Stimulated activated naive CD8-positive, alpha-beta T cell treated with anti-CD3 and anti-CD28 coated beads, Interleukin-15, amount 100 ng/mL, for 72 hours (primary cell): ENCODE measurements around the gene SNTA1.
"Not testable (repeated sequence)": the region's sequence is repeated elsewhere in the genome, so short reads cannot be mapped to it uniquely, and the experiment has no call there.

Experiments used
- ATAC-seq: fragments of 150-1000 bp; cut with Tn5 transposase; 2 replicates; pipeline ENCODE4 v1.10.0; 2021; ENCODE audit warnings: mild to moderate bottlenecking, moderate library complexity
- DNase-seq, 2 donors: peaks; one replicate each; pipeline ENCODE4 v3.0.0; 2021 to 2022
- H3K27ac Mint-ChIP-seq, 2 donors: one replicate each; pipeline ENCODE4 v1.8.0; 2022; ENCODE audit warnings: mild to moderate bottlenecking in 2 of 2, mixed read lengths in 2 of 2, moderate library complexity in 2 of 2
- H3K27me3 Mint-ChIP-seq: one replicate; pipeline ENCODE4 v1.8.0; 2022; ENCODE audit warnings: mixed read lengths
- H3K4me1 Mint-ChIP-seq: one replicate; pipeline ENCODE4 v1.8.0; 2022; ENCODE audit warnings: mild to moderate bottlenecking, mixed read lengths
- H3K4me3 Mint-ChIP-seq, 2 donors: one replicate each; pipeline ENCODE4 v1.8.0; 2022; ENCODE audit warnings: mild to moderate bottlenecking in 2 of 2, mixed read lengths in 2 of 2, moderate library complexity in 1 of 2
- H3K9me3 Mint-ChIP-seq, 2 donors: one replicate each; pipeline ENCODE4 v1.8.0; 2022; ENCODE audit warnings: mixed read lengths in 2 of 2

Gene SNTA1

GRCh38 chr20:33393609-33394008 is 50.0 kb downstream of the SNTA1 start:
- ATAC-seq (no peak), DNase-seq (no peak)
- peaks cover 23% of the 10 kb centered on the region for H3K4me1 Mint-ChIP-seq
- no peaks in the 10 kb centered on the region for H3K27me3 Mint-ChIP-seq
- H3K9me3 Mint-ChIP-seq = no peaks in the 10 kb centered on the region
- H3K4me3 Mint-ChIP-seq = no peak overlapping the region
- no peak overlapping the region for H3K27ac Mint-ChIP-seq

GRCh38 chr20:33391722-33392415 is 51.7 kb downstream of the SNTA1 start:
- ATAC-seq = no peak
- Mint-ChIP-seq H3K27me3 (no peaks in the 10 kb centered on the region), H3K27ac (peak overlapping the region in 1 of 2 donors; percentile 9), H3K4me1 (peaks cover 10% of the 10 kb centered on the region), H3K4me3 (no peak overlapping the region), H3K9me3 (no peaks in the 10 kb centered on the region)
- DNase-seq = no peak

GRCh38 chr20:33389326-33389725 is 54.2 kb downstream of the SNTA1 start:
- DNase-seq, H3K27me3 Mint-ChIP-seq, H3K9me3 Mint-ChIP-seq, ATAC-seq, H3K4me3 Mint-ChIP-seq, H3K4me1 Mint-ChIP-seq, H3K27ac Mint-ChIP-seq: not testable (repeated sequence)

- ATAC-seq = no peak
- H3K27ac Mint-ChIP-seq = no peak overlapping the region
- no peaks in the 10 kb centered on the region for H3K4me1 Mint-ChIP-seq
- H3K9me3 Mint-ChIP-seq = no peaks in the 10 kb centered on the region
- no peak for DNase-seq
- H3K4me3 Mint-ChIP-seq = no peak overlapping the region
- no peaks in the 10 kb centered on the region for H3K27me3 Mint-ChIP-seq
These were observed 55.3 kb downstream of the SNTA1 start for GRCh38 chr20:33388268-33388667.

- no peak for ATAC-seq
- no peaks in the 10 kb centered on the region for H3K4me1 Mint-ChIP-seq
- H3K27ac Mint-ChIP-seq = no peak overlapping the region
- no peak overlapping the region for H3K4me3 Mint-ChIP-seq
- no peak for DNase-seq
- H3K27me3 Mint-ChIP-seq = no peaks in the 10 kb centered on the region
- no peaks in the 10 kb centered on the region for H3K9me3 Mint-ChIP-seq
These were observed 56.4 kb downstream of the SNTA1 start for GRCh38 chr20:33387177-33387576.

GRCh38 chr20:33386673-33387072 is 56.9 kb downstream of the SNTA1 start:
- Mint-ChIP-seq H3K4me1 (no peaks in the 10 kb centered on the region), H3K4me3 (no peak overlapping the region), H3K9me3 (no peaks in the 10 kb centered on the region), H3K27me3 (no peaks in the 10 kb centered on the region), H3K27ac (no peak overlapping the region)
- ATAC-seq (no peak), DNase-seq (no peak)

GRCh38 chr20:33377366-33377765 is 66.2 kb downstream of the SNTA1 start:
- Mint-ChIP-seq H3K27me3 (no peaks in the 10 kb centered on the region), H3K4me3 (no peak overlapping the region), H3K27ac (no peak overlapping the region), H3K4me1 (peaks cover 9% of the 10 kb centered on the region), H3K9me3 (no peaks in the 10 kb centered on the region)
- no peak for DNase-seq
- ATAC-seq = no peak

GRCh38 chr20:33373735-33374605 is 69.6 kb downstream of the SNTA1 start:
- no peak overlapping the region for H3K4me3 Mint-ChIP-seq

GRCh38 chr20:33372993-33373441 is 70.5 kb downstream of the SNTA1 start:
- H3K4me1 Mint-ChIP-seq = peaks cover 19% of the 10 kb centered on the region
- no peak overlapping the region for H3K4me3 Mint-ChIP-seq
- no peak for DNase-seq
- no peak for ATAC-seq
- no peak overlapping the region for H3K27ac Mint-ChIP-seq
- no peaks in the 10 kb centered on the region for H3K27me3 Mint-ChIP-seq
- no peaks in the 10 kb centered on the region for H3K9me3 Mint-ChIP-seq

More at GRCh38 chr20:33373735-33374605, 69.6 kb downstream of the SNTA1 start:
- no peak for DNase-seq
- ATAC-seq = no peak
- Mint-ChIP-seq H3K27me3 (no peaks in the 10 kb centered on the region), H3K4me1 (peaks cover 19% of the 10 kb centered on the region), H3K9me3 (no peaks in the 10 kb centered on the region), H3K27ac (peak overlapping the region in 1 of 2 donors; percentile 3)

GRCh38 chr20:33370291-33370690 is 73.3 kb downstream of the SNTA1 start:
- DNase-seq = no peak

GRCh38 chr20:33362898-33363297 is 80.7 kb downstream of the SNTA1 start:
- peak overlapping the region in 1 of 2 donors; percentile 49 for H3K27ac Mint-ChIP-seq

More at GRCh38 chr20:33370291-33370690, 73.3 kb downstream of the SNTA1 start:
- Mint-ChIP-seq H3K9me3 (no peaks in the 10 kb centered on the region), H3K4me1 (peaks cover 19% of the 10 kb centered on the region), H3K4me3 (no peak overlapping the region), H3K27me3 (no peaks in the 10 kb centered on the region), H3K27ac (no peak overlapping the region)
- peak; percentile 71 for ATAC-seq

GRCh38 chr20:33359399-33360261 is 83.9 kb downstream of the SNTA1 start:
- H3K27me3 Mint-ChIP-seq = no peaks in the 10 kb centered on the region
- no peaks in the 10 kb centered on the region for H3K4me1 Mint-ChIP-seq
- DNase-seq (no peak), ATAC-seq (no peak)
- no peaks in the 10 kb centered on the region for H3K9me3 Mint-ChIP-seq
- no peak overlapping the region for H3K4me3 Mint-ChIP-seq
- H3K27ac Mint-ChIP-seq = no peak overlapping the region

More at GRCh38 chr20:33362898-33363297, 80.7 kb downstream of the SNTA1 start:
- H3K4me3 Mint-ChIP-seq = no peak overlapping the region
- no peaks in the 10 kb centered on the region for H3K9me3 Mint-ChIP-seq
- no peak for DNase-seq
- H3K4me1 Mint-ChIP-seq = no peaks in the 10 kb centered on the region
- ATAC-seq = no peak
- no peaks in the 10 kb centered on the region for H3K27me3 Mint-ChIP-seq
